NOMO-1 treated with dmso at 0.1 percent for 144 hours (cell line): Measurements from ENCODE around the gene DAO.
"Not testable (repeated sequence)": the region's sequence is repeated elsewhere in the genome, so short reads cannot be mapped to it uniquely, and the experiment has no call there.

Experiments used
- DNase-seq: peaks from one replicate; lab custom pipeline; 2025; ENCODE audit not compliant: unreplicated experiment; lab: John Stamatoyannopoulos, UW

The DAO gene

DNA sequence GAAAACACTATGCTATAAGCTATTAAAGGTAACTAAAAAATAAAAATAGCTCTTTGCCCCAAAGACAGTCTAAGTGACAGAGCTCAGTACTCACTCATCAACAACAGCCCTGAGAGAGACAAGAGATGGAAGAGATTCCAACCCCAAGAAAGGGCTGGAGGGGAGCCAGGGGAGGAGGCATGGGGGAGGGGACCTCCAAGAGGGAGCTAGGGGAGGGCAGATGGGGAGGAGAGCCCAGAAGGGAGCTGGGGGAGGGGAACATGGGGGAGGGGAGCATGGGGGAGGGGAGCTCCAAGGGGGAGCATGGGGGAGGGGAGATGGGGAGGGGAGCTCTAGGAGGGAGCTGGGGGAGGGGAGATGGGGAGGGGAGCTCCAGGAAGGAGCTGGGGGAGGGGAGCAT, 30.2 kb upstream of the DAO start:
- DNase-seq: no peak

DNA sequence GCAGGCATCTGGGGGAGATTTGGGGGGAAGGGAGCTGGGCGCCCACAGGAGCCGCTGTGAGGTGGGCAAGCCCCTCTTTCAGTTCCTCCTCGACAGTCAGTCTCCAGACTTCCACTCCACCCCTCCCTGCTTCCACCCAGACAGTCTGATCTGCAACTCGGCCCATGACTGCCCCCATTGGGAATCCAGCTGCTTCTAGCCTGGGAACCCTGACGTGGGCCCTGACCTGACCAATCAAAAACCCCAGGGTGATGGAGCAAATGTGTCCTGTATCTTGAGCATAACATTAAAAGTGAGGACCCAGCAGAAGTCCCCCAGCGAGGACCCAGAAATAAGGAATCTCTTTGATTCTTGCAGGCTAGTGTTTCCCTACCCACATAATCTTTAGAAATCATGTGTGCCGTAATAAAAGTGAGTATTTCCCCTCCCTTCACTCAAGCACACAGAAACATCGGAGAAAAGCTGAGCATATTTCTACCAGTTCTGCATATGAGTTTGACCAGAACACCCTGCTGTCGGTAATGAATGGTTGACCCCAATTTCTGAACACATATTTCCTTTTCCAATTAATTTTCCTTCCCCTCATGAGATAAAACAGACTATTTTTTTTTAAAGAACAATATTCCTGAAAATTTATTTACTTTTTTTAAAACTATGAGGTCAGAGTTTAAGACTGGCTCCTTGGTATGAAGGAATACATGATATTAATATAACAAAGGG, 28.9 kb upstream of the DAO start:
- DNase-seq: peak; percentile 67

DNA sequence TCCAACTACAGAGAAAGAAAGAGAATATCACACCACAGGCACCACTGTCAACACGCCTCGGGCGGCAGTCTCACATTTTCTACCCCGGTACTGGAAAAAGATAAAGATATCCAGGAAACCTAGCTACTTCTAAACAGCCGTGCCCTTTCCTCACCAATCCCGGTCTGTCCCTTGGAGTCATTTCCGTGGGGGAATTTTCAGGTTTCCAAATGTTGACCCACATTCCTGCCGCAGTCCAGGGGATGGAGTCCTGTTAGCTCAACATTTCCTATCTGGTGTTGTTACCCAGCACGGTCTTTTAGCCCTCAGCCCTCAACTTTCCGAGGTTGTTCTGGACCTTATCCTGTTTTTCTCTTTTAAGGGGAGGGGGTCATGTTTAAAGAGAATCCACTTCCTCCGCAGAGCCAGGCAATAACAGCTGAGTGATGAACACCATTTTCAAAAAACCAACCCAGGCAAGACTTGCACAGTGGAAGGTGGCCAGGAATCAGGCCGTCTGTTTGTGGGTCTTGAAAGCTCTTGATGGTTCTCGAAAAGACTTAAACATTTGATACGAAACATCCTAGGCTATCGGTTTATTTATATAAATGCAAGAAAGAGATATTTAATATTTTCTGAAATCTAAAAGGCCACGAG, 27.1 kb upstream of the DAO start:
- DNase-seq: no peak

DNA sequence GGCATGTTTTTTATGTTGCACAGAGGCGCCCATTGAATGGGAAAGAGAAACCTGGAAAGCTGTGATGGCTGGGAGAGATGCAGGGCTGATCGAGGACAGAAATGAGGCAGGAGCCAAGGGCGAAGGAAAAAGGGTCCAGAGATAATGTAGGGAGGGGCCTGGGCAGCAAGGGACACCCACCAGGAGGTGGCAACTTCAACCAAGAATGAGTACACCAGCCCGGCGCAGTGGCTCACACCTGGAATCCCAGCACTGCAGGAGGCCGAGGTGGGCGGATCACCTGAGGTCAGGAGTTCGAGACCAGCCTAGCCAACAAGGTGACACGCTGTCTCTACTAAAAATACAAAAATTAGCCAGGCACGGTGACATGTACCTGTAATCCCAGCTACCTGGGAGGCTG, 26.5 kb upstream of the DAO start:
- DNase-seq: no peak

DNA sequence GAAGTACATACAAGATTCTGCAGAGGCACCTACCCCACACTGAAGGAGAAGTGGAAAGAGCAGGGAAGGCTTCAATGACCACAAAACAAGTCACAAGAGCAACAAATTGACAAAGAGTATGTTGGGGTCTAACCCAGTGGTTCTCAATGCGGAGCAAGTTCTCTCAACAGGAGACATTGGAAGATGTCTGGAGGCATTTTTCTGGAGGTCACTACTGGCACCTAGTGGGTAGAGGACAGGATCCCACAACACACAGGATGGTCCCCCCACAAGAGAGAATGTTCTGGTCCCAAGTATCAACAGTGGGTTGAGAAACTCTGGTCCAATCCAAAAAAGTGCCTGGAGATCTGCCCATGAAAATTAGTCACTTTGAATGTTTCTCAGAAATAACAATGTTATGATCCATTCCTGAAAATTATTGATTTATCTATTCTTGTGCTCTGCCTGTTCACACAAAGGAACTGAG, 25.9 kb upstream of the DAO start:
- DNase-seq: no peak

DNA sequence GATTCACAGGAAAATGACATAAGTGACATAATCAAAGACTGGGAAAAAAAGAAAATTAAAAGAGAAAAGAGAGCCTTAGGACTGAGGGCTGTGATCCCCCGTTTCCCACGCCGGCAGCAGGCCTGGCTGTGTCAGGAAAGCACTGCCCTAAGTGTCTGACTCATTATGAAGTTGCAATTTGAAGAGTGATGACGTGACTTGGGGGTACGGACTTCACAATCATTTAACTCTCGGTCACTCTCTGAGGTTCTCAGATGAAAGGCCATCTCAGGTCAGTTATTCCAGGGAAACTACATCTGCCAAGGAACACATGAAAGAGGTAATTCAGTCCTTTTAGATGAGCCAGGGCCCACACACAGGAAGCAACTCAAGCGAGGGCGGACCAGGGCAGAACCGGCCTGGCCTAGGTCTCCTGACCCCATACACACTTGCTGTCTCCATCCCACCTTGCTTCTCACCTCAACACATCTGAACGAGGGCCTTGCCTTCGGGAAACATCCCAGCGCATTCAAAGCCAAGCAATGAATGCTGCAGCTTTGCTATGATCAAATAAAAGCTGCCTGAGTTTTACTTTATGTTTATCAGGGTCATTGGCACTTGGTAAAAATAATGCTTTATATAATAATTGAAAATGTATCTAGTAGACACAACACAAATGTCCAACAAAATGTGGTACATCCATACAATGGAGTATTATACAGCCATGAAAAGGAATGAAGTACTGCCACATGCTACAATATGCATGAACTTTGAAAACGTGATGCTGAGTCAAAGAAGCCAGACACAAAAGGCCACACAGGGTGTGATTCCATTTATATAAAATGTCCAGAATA, 25.2 kb upstream of the DAO start:
- DNase-seq: no peak

DNA sequence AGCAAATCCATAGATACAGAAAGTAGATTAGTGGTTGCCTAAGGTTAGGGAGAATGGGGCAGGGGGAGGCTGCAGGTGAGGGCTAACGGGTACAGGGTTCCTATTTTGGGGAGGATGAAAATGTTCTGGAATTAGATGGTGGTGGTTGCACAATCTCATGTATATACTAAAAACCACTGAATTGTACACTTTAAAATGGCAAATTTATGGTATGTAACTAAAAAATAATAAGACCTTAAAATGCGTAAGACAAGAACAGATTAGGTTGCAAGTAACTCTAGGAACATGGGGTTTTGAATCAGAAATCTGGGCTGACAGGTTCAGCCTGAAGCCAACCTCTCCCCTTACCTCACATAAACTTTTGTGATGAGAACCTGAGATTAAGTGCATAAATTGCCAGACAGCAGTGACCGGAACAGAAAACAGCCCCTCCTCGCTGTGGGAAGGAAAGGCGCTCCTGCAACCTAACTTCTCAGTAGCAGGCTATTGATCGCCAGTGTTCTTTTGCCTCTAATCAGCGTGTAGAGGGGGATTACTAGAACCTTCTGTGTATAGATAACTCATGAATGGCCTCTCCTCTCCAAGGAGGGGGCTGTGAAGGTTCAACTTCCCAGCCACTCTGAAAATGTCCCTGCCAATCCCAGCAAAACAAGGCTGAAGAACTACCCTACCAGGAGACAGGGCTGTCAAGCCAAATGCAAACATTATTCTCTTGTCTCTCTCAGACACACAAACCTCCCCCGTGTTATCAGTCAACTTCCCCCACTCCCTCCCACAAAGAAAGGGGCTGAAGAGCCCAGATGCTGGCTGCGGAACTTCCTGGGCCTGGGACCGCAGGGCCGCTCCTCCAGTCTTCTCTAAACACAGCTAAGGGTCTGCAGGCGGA, 24.4 kb upstream of the DAO start:
- DNase-seq: no peak

DNA sequence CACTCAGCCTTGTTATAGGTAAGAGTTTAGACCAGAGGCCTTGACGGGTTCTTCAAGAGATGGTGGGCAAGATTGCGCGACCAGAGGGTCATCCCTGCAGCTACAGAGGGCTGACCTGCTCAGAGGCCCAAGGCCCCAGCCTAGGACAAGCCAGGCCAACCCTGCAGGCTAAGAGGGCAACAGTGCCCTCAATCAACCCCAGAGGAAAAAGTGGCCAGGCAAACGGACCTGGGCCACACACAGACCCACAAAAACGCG, 23.8 kb upstream of the DAO start:
- no peak for DNase-seq

DNA sequence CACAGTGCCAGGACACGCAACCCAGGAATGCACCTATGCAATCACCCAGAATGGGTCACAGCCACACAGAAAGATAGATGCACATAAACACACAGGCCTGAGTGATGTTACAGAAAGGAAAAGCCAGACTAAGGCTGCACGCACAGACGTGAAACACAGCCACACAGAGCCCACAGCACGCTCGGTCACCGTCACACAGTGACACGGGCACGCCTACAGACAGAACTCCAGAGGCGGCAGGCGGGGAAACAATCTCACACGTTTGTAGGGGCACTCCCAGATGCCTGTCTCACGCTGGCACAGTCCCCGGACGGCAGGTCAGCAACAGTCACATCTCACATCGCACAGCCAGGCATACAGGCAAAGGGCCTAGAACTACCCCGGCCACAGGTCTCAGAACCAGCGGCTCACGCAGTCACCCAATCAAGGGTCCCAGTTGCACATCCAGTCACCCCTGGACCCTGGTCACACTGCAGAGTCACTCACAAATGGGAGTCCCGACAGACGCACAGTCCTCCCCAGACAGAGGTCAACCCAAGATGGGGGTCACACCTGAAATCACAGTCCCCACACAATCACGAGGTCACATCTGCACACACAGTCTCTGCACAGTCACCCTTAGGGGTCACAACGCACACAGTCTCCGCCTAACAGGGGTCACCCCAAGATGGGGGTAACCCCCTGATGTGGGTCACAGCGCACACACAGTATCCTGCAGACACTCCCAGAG, 23.3 kb upstream of the DAO start:
- DNase-seq: no peak

DNA sequence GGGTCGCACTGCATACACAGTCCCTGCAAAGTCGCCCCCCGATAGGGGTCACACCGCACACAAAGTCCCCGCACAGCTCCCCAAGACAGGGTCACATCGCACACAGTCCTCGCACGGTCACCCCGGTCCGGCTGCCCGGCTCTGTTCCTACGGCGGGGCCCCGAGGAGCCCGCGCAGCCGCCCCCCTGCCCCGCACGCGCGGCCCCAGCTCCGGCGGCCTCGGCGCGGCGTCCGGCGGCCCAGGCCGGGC, 22.8 kb upstream of the DAO start:
- no peak for DNase-seq

DNA sequence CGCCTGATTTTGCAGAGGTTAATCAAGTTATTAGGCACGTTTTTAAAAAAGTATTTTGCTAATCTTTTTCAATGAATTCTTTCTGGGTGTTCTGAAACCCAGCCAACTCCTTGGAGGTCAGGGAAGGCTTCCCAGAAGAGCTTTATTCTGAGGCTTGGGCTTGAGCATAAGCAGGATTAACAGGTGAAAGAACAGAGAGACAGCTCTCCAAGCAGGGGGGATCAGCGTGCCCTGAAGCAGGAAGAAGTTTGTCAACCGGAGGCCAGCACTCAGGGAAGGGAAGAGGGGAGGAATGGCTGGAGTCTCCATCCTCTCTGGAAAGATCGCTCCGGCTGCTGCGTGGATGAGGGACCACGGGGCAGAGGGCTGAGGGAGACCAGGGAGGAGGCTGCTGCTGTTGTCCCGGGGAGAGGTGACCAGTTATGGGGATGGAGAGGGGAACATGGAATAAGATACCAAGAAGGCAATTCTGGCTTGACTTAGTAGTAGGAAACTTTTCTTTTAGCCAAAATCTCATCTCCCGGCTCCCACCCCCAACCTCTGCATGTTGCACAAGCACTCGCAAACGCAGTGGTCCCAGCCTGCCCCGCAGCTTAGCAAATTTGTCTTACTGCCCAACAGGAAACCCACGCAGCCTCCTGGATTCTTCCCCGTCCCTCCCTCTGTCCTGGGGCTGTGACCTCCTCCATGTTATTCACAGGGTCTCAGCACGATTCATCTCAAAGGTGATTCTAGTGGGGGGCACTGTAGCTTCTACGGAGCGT, 21.4 kb upstream of the DAO start:
- DNase-seq: no peak

DNA sequence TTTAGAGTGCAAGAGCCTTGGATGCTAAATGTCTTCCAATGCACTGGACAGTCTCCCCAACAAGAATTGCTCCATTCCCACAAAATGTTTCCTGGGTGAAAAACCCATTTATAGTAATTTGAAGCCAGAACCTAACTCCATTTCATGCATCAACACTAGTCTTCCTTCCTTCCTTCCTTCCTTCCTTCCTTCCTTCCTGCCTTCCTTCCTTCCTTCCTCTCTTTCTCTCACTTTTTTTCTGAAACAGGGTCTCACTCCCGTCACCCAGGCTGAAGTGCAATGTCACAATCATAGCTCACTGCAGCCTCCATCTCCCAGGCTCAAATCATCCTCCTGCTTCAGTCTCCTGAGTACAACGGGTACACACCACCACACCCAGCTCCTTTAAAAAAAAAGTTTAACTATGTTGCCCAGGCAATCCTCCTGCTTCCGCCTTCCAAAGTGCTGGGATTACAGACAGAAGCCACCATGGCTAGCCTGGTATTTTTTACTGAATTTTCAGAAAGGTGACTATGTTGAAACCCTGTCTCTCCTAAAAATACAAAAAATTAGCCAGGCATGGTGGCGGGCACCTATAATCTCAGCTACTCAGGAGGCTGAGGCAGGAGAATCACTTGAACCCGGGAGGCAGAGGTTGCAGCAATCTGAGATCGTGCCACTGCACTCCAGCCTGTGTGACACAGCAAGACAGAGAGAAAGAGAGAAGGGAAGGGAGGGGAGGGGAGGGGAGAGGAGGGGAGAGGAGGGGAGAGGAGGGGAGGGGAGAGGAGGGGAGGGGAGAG, 20.6 kb upstream of the DAO start:
- DNase-seq: not testable (repeated sequence)

DNA sequence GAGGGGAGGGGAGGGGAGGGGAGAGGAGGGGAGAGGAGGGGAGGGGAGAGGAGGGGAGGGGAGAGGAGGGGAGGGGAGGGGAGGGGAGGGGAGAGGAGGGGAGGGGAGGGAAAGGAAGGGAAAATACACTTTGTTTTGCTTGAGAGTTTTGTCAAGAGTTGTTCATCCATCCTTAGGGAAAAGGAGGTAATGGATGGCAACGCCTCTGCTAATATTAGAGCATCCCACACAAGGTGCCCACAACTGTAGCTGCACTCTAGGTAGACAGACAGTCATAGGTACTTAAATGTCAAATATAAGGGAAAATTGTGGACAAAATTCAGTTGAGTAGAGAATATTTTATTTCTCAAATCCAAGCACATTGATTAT, 20.0 kb upstream of the DAO start:
- DNase-seq: no peak

DNA sequence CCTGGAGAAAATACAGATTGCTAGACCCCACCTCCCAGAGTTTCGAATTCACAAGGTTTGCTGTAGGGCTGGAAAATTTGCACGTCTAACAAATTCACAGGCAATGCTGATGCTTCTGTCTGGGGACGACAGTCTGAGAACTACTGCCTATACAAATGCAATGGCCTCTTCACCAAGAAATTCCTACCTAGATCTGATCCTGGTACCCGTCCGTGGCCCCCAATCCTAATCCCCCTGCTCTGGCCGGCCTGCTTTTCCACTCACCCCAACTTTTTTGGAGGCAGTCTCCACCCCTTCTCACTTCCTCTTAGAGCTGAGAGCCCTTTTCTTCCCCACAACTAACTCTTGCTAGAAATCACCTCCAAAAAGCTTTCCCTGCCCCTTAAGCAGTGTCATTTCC, 19.4 kb upstream of the DAO start:
- peak; percentile 18 for DNase-seq

DNA sequence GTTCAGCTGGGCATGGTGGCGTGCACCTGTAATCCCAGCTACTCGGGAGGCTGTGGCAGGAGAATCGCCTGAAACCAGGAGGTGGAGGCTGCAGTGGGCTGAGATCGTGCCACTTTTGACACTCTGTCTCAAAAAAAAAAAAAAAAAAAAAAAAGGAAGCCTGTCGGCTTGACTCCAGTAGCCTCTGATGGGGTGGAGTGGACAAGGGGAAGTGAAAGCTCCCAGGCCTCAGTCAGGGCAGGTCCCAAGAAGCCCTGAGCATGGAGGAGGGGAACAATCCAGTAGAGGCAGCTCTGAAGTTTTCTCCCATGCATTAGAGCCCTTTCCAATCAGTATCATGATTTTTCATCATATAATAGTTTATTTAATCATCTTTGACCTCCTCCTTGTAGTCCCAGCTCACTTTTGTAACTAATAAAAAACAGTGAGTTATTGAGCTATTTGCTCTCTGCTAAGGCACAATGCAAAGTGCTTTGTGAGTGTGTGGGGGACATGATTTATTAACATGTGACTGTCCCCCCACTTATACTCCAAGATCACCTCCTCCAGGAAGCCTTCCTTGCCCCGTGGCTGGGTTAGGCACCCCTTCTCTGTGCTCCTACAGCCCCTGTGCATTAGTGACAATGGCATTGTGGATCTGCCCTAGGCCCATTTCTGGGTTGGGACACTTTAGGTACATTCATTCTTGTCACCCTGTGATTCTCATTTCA, 17.9 kb upstream of the DAO start:
- DNase-seq: peak; percentile 93

DNA sequence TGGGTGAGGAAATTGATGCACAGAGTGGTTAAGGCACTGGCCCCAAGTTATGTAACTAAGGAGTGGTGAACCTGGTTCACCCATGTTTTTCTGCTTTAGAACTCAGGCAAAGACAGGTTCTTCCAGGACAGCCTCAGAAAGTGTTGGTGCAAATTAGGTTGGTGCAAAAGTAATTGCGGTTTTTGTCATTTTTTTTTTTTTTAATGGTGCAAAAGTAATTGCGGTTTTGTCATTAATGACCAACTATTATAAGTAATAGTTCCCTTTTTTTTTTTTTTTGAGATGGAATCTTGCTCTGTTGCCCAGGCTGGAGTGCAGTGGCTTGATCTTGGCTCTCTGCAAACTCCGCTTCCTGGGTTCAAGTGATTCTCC, 17.3 kb upstream of the DAO start:
- no peak for DNase-seq

DNA sequence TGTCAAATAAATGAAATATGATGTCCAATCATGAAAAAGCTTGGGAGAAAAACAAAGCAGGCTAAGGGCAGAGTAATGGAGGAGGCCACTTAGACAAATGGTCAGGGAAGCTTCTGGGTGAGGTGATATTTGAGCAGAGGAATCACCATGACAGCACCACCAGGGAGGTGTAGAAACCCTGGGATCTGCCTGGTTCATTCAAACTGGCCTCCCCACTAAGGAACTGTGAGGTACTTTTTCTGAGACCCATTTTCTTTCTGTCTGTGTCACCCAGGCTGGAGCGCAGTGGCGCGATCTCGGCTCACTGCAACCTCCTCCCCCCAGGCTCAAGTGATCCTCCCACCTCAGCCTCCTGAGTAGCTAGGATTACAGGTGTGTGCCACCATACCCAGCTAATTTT, 14.7 kb upstream of the DAO start:
- no peak for DNase-seq

DNA sequence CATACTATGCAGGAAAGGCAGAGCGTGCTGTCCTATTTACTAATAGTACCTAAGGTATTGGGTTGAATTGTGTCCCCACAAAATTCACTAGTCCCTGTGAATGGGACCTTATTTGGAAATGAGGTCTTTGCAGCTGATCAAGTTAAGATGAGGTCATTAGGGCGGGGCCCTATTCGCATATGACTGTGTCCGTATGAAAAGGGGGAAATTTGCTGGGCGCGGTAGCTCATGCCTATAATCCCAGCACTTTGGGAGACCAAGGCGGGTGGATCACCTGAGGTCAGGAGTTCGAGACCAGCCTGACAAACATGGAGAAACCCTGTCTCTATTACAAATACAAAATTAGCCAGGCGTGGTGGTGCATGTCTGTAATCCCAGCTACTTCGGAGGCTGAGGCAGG, 13.8 kb upstream of the DAO start:
- not testable (repeated sequence) for DNase-seq

DNA sequence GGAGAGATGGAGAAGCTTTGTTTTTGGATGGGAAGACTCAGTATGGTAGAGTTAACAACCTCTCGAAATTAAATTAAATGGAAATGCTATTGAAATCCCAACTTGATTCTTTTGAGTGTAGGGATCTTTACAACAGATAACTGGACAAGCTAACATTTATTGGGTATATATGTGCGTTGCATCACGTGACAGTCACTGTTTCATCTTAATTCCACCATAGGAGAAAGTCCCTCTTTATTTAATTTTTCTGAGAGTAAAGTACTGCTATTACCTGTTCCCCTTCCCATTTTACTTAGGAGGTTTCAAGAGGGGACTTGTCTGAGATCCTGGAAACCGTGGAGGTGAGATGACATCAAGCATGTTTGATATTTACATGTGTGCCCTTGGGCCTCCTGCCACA, 11.1 kb upstream of the DAO start:
- DNase-seq: no peak
